NCI-H1417 (cell line): ENCODE measurements around the gene SEC23B.

Experiments used
- DNase-seq, 3 experiments: peaks; one replicate each; lab custom pipeline; 2025; lab: John Stamatoyannopoulos, UW

The SEC23B gene

DNA sequence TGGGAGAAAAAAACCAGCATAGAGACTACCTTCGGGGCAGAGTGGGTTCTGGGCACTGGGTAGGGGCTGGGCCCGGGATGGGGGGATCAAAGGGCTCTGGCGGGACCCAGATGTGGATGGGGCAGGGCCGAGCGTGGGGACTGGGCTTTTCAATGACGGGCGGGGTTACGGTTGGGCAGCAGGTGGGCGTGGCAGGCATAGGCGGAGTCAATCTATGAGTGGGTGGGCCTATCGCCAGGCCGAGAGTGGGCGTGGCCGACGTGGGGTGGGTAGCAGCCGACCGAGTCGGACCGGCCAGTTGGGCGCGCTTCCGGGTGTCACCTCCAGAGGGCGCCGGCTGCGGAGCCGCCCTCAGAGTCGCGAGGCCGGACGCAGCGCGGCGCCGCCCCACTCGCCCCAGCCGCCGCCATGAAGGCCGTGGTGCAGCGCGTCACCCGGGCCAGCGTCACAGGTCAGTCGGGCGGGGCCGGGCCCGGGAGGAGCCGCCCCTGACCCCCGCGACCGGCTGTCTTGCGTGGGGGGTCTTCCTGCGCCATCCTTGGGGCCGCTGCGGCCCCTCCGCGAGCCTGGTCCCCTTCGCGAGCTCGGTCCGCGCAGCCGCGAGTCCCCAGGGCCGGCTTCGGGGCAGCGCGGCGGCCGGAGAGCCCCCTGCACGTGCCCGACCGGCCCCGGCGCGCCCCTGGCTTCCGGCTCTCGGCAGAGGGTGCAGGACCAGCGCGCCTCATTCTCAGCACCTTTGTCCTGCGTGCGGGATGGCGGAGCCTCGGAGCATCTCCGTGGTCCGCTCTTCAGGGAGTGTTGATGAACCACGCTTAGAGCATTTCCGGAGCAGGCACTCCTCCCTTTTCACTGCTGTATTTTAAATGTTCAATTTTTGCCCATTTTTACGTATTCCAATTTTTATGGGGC, 80.2 kb downstream of the SEC23B start, which contains the start of gene DTD1:
TSS of gene DTD1 (plus strand) at position 390 of the 909 bp plus-strand sequence. CDS start at position 409, 19 bp downstream.
- DNase-seq: peak; percentile 81 to 94 (median 93)

GRCh38 chr20:18588574-18588933, 80.8 kb downstream of the SEC23B start:
- DNase-seq: peak in 1 of 3 experiments; percentile 83

GRCh38 chr20:18589941-18590674, 82.4 kb downstream of the SEC23B start:
- DNase-seq: no peak

GRCh38 chr20:18596270-18596669, 88.5 kb downstream of the SEC23B start:
- no peak for DNase-seq

- no peak for DNase-seq
Measured at GRCh38 chr20:18609741-18610140, 102.0 kb downstream of the SEC23B start.
